ENCODE data around the gene CLEC4M.
"Not testable (repeated sequence)": the region's sequence is repeated elsewhere in the genome, so short reads cannot be mapped to it uniquely, and the experiment has no call there.

Gene CLEC4M

DNA sequence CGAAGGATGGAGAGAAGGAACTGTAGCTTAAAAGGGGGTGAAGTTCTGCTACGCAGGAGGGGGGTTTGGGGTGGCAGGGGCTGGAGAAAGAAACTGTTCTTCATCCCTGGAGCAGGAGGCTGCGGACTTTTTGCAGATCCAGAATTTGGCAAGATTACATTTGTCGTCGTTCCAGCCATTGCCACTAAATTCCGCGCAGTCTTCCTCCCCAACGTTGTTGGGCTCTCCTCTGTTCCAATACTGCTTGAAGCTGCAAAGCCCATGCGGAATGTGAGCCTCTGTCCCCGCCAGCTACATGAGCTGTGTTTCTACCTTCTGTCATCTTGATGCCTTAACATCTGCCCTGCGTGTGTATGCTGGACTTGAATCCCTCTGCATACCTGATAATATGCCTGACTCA is 20.1 kb upstream of the CLEC4M start:
- no peak for DNase-seq

DNA sequence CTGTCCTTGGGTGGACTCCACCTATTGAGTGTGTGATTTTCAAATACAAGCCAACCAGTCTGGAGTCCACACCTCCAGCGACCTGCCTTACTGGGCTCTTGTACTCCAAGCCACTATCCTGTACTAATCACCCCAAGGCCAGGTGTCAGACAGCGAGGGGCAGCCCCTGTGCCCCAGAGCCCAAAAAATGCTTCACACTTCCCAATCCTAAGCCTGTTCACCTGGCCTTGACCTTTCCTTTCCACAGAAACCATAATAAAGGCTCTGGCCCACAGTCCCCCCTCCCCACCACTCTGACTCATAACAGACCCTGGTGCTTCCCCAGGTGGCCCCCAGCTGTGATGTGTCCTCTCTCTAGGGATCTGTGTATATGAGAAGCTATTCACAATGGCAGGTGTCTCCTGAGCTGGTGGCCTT is 19.6 kb upstream of the CLEC4M start:
- no peak for DNase-seq

DNA sequence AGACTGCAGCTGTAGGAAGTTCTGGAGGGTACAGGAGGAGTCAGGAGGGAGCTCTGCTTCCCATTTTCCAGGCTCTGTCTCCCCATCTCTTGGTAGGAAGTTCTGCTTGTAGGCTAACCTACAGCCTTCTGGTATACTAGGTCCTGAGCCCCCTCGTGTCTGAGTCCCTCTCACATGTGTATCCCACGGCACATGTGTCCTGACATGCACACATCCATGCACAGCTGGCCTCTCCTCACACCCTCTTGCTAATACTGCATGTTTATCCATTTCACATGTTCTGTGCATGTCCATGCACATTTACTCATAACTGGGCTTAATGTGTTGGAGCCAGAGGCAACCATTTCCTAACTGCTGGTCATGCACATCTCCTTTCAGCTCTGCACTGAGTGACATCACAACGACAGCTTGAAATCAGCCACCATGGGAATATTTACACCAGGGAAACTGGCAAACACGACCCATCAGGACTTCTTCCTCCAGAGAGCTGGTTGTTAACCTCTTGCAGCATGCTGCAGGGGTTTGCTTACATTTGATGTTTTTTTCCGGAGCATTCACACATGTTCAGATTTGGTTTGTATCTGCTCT is 18.8 kb upstream of the CLEC4M start:
- no peak for DNase-seq

DNA sequence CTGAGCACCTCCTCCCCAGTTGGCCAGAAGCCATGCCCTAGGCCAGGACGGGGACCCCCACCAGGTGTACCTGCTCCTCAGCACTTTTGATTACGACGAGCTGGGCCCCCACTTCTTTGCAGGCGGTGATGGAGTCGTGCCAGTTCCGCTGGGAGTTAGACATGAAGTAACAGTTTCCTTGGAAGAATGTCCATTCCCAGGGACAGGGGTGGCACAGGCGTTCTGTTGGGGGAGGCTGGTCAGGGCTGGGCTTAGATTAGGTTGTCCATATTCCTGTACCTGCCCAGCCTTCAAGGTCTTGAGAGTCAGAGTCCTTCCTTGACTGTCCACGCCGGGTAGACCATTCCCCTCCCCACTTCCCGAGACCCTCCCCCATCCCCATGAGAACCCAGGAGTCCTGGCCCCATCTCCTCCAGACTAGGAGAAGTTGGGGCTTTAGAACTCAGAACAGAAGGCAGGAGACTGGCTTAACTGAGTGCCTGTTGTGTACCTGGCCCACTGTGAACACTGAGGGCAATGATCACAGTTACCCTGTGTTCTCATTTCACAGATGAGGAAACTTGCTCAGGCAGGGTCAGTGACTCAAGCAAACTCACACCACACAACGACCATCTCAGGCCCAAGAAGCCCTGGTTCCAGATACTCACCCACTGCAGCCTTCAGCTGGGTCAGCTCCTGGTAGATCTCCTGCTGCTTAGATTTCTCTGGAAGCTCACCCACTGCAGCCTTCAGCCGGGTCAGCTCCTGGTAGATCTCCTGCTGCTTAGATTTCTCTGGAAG is 18.0 kb upstream of the CLEC4M start:
- no peak for DNase-seq

DNA sequence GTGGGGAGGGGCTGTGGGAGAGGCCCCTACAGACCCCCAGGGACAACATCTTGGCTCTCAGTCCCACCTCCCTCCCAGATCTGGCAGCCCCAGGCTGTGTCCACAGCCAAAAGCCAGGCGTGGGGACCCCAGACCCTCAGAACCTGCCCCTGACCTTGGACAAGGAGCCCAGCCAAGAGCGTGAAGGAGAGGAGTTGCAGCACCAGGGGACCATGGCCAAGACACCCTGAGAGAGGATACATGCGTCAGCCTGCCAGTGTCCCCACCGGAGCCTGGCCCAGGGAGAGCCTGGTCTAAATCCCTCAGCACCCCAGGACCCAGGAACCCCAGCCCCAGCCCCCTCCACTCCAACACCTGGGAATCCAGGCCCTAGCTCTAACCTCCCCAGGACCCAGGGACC is 16.7 kb upstream of the CLEC4M start:
- not testable (repeated sequence) for DNase-seq

DNA sequence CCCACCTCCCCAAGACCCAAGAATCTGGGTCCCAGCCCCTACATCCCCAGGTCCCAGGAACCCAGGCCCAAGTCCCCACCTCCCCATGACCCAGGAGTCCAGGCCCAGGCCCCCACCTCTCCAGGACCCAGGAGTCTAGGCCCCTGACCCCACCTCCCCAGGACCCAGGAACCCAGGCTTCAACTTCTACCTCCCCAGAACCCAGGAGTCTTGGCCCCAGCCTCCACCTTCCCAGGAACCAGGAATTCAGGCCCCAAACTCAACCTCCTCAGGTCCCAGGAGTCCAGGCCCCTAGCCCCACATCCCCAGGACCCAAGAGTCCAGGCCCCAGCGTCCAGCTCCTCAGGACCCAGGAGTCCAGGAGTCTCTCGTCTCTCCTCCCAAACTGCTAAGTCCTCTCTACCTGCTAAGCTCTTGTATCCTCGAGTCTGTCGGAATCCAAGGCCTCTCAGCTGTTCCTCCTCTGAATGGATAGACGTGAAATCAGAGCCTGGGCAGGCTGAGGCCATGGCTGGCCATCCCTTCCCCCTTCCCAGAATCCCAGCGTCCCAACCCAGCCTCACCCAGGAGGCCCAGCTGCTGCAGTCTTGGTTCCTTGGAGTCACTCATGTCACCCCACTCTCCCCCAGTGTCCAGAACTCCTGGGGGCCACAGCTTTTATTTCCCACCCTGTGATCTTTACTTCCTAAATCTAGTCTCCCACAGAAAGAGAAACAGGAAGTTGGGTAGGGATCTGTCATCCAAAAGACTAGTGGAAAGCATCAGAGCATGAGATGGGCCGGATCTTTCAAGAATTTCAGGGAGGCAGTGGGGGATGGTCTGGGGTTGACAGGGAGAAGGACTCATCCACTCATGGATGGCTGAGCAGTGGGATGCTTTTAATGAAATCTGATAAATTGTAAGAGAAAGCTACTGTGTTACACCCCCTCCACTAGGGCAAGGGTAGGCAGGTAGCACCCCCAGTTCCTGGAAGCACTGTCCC is 15.8 kb upstream of the CLEC4M start, which contains the start of gene CD209:
Gene CD209 (minus strand): TSS at position 632 of the 982 bp plus-strand sequence. CDS start 23 bp downstream, at position 609.
- DNase-seq = no peak

DNA sequence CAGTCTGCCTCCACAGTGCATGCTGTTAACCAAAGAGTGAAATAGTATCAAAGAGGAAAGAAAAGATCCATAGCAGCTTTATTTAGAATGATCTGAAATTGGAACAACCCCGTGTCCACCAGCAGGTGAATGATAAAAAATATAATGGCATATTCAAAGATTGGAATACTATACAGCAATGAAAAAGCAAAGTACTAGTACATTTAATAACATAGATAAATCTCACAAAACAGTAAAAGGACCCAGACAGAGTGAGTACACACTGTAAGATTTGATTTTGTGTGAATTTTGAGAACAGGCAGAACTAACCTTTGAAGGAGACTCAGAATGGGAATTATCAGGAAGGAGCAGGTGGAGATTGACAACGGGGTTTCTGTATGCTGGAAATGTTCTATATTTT is 14.9 kb upstream of the CLEC4M start:
- DNase-seq = no peak

DNA sequence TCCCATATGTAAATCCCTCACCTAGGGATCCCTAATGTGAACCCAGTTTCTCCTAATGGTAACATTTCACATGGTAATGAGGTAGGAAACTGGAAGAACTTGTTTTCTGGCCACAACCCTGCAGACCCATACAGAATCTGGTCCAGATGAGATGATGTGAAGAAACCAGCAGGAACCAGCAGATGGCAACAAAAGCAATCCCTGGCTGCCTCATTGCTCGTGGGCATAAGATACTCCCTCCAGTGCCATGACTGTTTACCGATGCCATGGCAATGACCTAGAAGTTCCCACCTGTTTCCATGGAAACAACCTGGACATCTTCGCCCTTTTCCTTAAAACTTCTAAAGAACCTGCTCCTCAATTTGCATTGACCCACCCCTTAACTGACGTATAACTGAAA is 14.3 kb upstream of the CLEC4M start:
- DNase-seq = no peak

DNA sequence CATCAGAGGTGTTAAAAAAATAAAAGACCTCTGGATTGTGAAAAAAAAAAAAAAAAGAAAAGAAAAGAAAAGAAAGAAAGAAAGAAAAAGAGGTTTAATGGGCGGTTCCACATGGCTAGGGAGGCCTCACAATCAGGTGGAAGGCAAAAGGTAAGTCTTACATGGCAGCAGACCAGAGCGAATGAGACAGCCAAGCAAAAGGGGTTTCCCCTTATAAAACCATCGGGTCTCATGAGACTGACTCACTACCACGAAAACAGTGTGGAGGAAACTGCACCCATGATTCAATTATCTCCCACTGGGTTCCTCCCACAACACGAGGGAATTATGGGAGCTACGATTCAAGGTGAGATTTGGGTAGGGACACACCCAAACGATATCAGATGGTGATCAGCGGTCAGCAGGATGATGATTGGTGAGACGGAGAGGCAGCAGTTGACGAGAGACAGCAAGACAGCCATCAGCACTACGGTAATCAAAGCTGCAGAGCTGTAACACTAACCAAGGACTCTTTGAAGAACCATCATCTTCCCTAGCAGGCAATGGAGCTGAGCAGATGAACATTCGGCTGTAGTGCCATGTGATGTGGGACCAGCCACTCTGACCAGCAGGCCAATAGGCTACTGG is 11.8 kb upstream of the CLEC4M start:
- no peak for DNase-seq

DNA sequence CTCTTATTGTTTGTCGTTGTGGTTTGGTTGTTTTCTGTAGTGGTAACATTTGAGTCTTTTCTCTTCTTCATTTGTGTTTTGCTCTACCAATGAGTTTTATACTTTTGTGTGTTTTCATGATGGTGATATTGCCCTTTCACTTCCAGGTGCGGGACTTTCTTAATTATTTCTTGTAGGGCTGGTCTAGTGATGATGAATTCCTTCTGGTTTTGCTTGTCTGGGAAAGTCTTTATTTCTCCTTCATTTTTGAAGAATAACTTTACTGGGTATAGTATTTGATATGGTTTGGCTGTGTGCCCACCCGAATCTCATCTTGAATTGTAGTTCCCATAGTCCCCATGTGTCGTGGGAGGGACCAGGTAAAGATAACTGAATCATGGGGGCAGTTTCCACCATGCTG is 6.8 kb upstream of the CLEC4M start:
- no peak for DNase-seq

DNA sequence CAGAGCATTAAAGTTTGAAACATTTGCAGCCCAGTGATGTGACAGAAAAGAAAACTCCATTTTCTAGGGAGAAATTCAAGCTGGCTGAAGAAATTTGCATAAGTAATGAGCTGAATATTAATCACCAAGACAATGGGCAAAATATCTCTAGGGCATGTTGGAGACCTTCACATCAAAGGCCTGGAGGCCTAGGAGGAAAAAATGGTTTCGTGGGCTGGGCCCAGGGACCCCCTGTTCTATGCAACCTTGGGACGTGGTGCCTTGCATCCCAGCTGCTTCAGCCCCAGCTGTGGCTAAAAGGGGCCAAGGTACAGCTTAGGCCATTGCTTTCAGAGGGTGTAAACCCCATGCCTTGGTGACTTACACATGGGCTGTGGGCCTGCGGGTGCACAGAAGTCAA is 5.7 kb upstream of the CLEC4M start:
- DNase-seq = no peak

DNA sequence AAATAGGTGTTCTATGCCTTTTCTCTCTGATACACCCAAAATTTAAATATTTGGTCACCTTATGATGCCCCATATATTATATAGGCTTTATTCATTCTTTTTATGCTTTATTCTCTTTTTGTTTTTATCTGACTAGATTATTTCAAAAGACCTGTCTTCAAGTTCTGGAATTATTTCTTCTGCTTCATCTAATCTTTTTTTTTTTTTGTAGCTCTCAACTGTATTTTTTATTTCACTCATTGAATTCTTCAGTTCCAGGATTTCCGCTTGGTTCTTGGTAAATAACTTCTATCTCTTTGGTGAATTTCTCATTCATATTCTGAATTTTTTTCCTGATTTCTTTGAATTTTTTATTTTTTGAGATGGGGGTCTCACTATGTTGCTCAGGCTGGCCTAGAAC is 3.9 kb upstream of the CLEC4M start:
- DNase-seq = no peak

DNA sequence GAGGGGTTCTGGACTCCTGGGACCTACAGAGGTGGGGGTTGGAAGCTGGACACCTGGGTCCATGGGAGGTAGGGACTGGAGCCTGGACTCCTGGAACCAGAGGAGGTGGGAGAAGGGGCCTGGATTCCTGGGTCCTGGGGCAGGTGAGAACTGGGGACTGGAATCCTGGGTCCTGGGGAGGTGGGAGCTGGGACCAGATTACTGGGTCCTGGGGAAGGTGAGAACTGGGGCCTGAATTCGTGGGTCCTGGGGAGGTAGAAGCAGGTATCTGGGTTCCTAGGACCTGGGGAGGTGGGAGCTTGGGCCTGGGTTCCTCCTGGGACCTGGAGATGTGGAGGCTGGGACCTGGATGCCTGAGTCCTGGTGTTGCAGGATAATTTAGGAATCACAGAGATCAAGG is 653 bp downstream of the CLEC4M start:
- DNase-seq = no peak

DNA sequence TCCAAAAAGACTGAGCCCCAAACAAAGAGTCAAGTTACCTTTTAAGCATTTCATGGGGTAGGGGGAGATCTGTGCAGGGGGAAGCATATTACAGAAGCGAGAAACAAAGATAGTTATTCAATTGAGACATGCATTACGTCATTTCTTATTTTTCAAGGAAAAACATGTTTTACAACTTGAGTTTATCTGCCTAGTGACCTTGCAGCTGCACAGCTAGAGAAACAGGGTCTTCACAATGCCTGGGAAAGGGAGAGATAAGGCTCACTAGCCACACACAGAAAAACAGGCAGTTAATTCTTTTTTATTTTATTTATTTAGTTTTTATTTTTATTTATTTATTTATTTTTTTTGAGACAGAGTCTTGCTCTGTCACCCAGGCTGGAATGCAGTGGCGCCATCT is 1.1 kb downstream of the CLEC4M start:
- not testable (repeated sequence) for DNase-seq

DNA sequence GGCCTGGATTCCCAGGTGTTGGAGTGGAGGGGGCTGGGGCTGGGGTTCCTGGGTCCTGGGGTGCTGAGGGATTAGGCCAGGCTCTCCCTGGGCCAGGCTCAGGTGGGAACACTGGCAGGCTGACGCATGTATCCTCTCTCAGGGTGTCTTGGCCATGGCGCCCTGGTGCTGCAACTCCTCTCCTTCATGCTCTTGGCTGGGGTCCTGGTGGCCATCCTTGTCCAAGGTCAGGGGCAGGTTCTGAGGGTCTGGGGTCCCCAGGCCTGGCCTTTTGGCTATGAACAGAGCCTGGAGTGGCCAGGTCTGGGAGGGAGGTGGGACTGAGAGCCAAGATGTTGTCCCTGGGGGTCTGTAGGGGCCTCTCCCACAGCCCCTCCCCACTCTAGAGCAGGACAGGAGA is 2.0 kb downstream of the CLEC4M start:
- DNase-seq = not testable (repeated sequence)

DNA sequence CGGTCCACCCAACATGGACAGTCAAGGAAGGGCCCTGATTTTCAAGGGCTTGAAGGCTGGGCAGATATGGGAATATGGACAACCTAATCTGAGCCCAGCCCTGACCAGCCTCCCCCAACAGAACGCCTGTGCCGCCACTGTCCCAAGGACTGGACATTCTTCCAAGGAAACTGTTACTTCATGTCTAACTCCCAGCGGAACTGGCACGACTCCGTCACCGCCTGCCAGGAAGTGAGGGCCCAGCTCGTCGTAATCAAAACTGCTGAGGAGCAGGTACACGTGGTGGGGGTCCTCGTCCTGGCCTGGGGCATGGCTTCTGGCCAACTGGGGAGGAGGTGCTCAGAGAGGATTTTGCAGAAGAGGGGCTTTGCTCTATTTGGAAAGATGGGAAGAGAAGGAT is 3.5 kb downstream of the CLEC4M start:
- no peak for DNase-seq

DNA sequence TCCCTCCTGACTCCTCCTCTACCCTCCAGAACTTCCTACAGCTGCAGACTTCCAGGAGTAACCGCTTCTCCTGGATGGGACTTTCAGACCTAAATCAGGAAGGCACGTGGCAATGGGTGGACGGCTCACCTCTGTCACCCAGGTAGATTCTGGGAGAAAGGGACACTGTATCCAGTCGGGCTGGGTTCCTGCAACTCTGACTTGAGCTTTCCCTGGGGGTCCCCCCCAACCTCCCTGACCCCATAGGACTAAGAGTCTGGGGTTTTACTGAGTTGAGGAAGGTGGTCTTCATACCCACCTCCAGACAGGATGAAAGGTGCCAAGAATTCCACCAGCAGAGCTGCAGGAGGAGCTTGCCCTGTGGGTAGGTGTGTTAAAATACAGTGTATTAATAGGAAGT is 4.4 kb downstream of the CLEC4M start:
- DNase-seq = no peak

DNA sequence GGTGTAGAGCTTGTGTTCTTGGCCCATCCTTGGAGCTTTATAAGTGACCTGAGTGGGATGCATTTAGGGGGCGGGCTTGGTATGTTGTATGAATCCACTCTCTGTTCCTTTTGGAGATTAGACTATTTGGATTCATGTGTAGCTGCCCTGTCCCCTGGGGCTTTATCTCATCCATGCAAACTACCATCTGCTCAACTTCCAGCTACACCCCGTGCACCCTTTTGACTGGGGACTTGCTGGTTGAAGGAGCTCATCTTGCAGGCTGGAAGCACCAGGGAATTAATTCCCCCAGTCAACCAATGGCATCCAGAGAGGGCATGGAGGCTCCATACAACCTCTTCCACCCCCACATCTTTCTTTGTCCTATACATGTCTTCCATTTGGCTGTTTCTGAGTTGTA is 6.1 kb downstream of the CLEC4M start:
- DNase-seq = no peak

DNA sequence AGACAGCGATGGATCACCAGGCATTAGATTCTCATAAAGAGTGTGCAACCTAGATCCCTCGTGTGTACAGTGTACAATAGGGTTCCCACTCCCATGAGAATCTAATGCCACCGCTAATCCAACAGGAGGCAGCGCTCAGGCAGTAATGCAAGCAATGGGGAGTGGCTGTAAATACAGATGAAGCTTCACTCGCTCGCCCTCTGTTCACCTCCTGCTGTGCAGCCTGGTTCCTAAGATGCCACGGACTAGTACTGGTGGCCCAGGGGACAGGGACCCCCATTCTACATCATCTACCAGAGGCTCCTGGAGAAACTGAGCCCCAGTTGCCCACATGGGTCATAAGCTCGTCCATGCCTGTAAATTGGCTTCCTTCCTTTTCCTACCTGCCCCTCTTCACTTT is 8.0 kb downstream of the CLEC4M start:
- no peak for DNase-seq

DNA sequence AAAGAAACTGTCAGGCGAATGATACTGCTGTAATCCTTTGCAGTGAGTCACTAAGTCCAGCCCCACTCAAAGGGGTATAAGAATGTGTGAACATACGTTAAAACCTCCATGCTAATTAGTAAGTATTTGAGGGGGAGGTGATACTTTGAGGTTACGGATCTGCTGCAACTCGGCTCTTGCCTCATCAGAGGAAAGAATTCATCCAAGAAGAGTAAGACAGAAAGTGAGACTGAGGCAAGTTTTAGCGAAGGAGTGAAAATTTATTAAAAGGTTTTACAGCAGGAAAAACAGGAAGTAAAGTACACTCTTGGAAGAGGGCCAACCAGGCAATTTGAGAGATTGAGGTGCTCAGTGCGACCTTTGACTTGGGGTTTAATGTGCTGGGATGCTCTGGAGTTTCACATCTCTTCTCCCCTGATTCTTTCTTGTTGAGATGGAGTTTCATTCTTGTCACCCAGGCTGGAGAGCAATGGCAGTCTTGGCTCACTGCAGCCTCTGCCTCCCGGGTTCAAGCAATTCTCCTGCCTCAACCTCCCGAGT is 9.8 kb downstream of the CLEC4M start:
- no peak for DNase-seq

DNA sequence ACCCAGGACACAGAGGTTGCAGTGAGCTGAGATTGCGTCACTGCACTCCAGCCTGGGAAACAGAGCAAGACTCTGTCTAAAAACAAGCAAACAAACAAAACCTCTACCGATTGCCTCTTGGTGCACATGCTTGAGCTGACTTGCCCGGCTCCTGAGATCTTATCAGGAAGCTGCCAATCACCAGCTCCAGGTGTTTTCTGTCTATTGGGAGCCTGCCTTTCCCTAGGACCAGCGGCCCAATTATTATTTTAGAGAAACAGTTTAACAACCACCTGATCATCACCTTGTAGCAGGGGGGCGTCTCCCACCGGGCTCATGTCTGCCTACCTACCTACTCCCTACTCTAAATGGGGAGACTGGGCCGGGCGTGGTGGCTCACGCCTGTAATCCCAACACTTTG is 10.8 kb downstream of the CLEC4M start:
- DNase-seq = no peak

DNA sequence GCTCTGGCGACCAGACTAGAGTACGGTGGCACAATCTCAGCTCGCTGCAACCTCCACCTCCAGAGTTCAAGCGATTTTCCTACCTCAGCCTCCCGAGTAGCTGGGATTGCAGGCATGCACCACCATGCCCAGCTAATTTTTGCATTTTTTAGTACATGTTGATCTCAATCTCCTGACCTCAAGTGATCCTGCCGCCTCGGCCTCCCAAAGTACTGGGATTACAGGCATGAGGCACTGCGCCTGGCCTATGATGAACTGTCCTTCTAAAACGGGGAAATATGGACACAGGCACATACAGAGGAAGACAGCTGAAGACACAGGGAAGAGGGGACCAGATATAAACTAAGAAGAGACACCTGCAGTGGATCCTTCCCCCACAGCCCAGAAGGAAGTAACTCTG is 12.7 kb downstream of the CLEC4M start:
- DNase-seq = no peak

DNA sequence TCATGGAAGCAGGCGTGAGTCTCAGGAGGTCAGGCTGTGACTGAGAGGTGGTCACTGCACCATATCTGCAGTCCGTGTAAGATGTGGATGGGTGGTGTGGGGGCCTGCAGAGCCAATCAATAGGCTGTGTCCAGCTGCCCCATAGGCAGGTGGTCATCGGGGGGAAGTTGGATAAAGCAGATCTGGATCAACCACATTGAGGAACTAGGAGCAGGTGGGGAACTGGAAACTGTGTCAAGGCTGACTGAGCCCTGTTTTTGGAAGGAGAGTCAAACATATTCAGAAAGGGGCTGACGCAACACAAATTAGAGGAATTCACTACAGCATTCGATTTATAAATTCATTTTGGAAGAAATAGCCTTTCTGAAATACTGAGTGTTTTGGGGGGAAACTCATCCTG is 15.0 kb downstream of the CLEC4M start:
- DNase-seq = no peak
